Parathyroid adenoma (tissue), 2 donors: Measurements from ENCODE around the gene LPP.

Experiments
- H2AFZ ChIP-seq: fragments of 300-600 bp; sonication (generic); one replicate; pipeline ENCODE4 v1.7.0; 2017; ENCODE audit warnings: antibody characterized with exemption, mild to moderate bottlenecking
- H3K27ac ChIP-seq: fragments of 300-600 bp; sonication (generic); one replicate; pipeline ENCODE4 v1.7.0; 2017
- H3K27me3 ChIP-seq: fragments of 300-600 bp; sonication (generic); one replicate; pipeline ENCODE4 v1.7.0; 2017; ENCODE audit warnings: low read length; ENCODE audit not compliant: control insufficient read depth, insufficient read depth
- H3K36me3 ChIP-seq: fragments of 300-600 bp; sonication (generic); one replicate; pipeline ENCODE4 v1.7.0; 2017; ENCODE audit warnings: low read length; ENCODE audit not compliant: control insufficient read depth, insufficient read depth
- H3K4me1 ChIP-seq: fragments of 300-600 bp; sonication (generic); one replicate; pipeline ENCODE4 v1.7.0; 2017; ENCODE audit warnings: control low read depth
- H3K4me2 ChIP-seq: fragments of 300-600 bp; sonication (generic); one replicate; pipeline ENCODE4 v1.7.0; 2017; ENCODE audit warnings: low read length
- H3K4me3 ChIP-seq: fragments of 300-600 bp; sonication (generic); one replicate; pipeline ENCODE4 v1.7.0; 2017; ENCODE audit warnings: low read depth, low read length
- H3K79me2 ChIP-seq: fragments of 300-600 bp; sonication (generic); one replicate; pipeline ENCODE4 v1.7.0; 2017; ENCODE audit warnings: control low read depth
- H3K9ac ChIP-seq: fragments of 300-600 bp; sonication (generic); one replicate; pipeline ENCODE4 v1.7.0; 2017; ENCODE audit warnings: mild to moderate bottlenecking
- H3K9me3 ChIP-seq: fragments of 300-600 bp; sonication (generic); one replicate; pipeline ENCODE4 v1.7.0; 2017; ENCODE audit warnings: low read length; ENCODE audit not compliant: control insufficient read depth
- CTCF ChIP-seq: fragments of 300-600 bp; sonication (generic); IDR thresholded peaks from one replicate; pipeline ENCODE4 v1.7.0; 2017; ENCODE audit warnings: antibody characterized with exemption, mild to moderate bottlenecking
- donor health status: primary hyperparathyroidism.

Gene LPP

GRCh38 chr3:188518835-188519452, 365.0 kb downstream of the LPP start:
- H3K4me1 ChIP-seq = no peaks in the 10 kb centered on the region
- no peak overlapping the region for H2AFZ ChIP-seq
- no peak overlapping the region for H3K27ac ChIP-seq
- no peaks in the 10 kb centered on the region for H3K79me2 ChIP-seq
- no peak for TF ChIP-seq CTCF
- no peaks in the 10 kb centered on the region for H3K9me3 ChIP-seq
- no peak overlapping the region for H3K9ac ChIP-seq
- H3K4me2 ChIP-seq = no peak overlapping the region
- H3K36me3 ChIP-seq = no peaks in the 10 kb centered on the region
- no peaks in the 10 kb centered on the region for H3K27me3 ChIP-seq
- H3K4me3 ChIP-seq = no peak overlapping the region

- no peaks in the 10 kb centered on the region for H3K9me3 ChIP-seq
- no peak overlapping the region for H3K9ac ChIP-seq
- no peak overlapping the region for H3K27ac ChIP-seq
- H2AFZ ChIP-seq = no peak overlapping the region
- H3K36me3 ChIP-seq = no peaks in the 10 kb centered on the region
- H3K4me1 ChIP-seq = no peaks in the 10 kb centered on the region
- no peak for TF ChIP-seq CTCF
- no peak overlapping the region for H3K4me3 ChIP-seq
- no peaks in the 10 kb centered on the region for H3K27me3 ChIP-seq
- H3K79me2 ChIP-seq = no peaks in the 10 kb centered on the region
- no peak overlapping the region for H3K4me2 ChIP-seq
Measured at GRCh38 chr3:188520466-188520865, 366.5 kb downstream of the LPP start.

- no peaks in the 10 kb centered on the region for H3K27me3 ChIP-seq
- TF ChIP-seq CTCF = no peak
- H3K79me2 ChIP-seq = no peaks in the 10 kb centered on the region
- no peaks in the 10 kb centered on the region for H3K4me1 ChIP-seq
- H2AFZ ChIP-seq = no peak overlapping the region
- no peak overlapping the region for H3K9ac ChIP-seq
- no peaks in the 10 kb centered on the region for H3K36me3 ChIP-seq
- H3K27ac ChIP-seq = no peak overlapping the region
- H3K4me3 ChIP-seq = no peak overlapping the region
- H3K9me3 ChIP-seq = no peaks in the 10 kb centered on the region
- H3K4me2 ChIP-seq = no peak overlapping the region
Measured at GRCh38 chr3:188522115-188522514, 368.2 kb downstream of the LPP start.

GRCh38 chr3:188523291-188523690, 369.3 kb downstream of the LPP start:
- Histone ChIP-seq H3K27ac (no peak overlapping the region), H3K9ac (no peak overlapping the region), H3K79me2 (no peaks in the 10 kb centered on the region), H3K4me1 (no peaks in the 10 kb centered on the region), H2AFZ (no peak overlapping the region), H3K9me3 (no peaks in the 10 kb centered on the region), H3K36me3 (no peaks in the 10 kb centered on the region), H3K27me3 (no peaks in the 10 kb centered on the region), H3K4me3 (no peak overlapping the region), H3K4me2 (no peak overlapping the region)
- TF ChIP-seq CTCF = no peak

- Histone ChIP-seq H3K4me2 (no peak overlapping the region), H3K4me1 (no peaks in the 10 kb centered on the region), H3K4me3 (no peak overlapping the region)
Measured at GRCh38 chr3:188524052-188524451, 370.1 kb downstream of the LPP start.

More at GRCh38 chr3:188524052-188524451, 370.1 kb downstream of the LPP start:
- Histone ChIP-seq H3K27ac (no peak overlapping the region), H3K27me3 (no peaks in the 10 kb centered on the region), H2AFZ (no peak overlapping the region), H3K9ac (no peak overlapping the region), H3K79me2 (no peaks in the 10 kb centered on the region), H3K9me3 (no peaks in the 10 kb centered on the region), H3K36me3 (no peaks in the 10 kb centered on the region)
- TF ChIP-seq CTCF = no peak
